Activated naive CD8-positive, alpha-beta T cell (primary cell): ENCODE data around the gene ALDH1L1.

Experiments used
- H3K27ac Mint-ChIP-seq: one replicate; pipeline ENCODE4 v1.8.0; 2021; ENCODE audit warnings: mixed read lengths
- H3K27me3 Mint-ChIP-seq: one replicate; pipeline ENCODE4 v1.8.0; 2021; ENCODE audit warnings: mixed read lengths
- H3K36me3 Mint-ChIP-seq: one replicate; pipeline ENCODE4 v1.8.0; 2021; ENCODE audit warnings: mixed read lengths
- H3K4me1 Mint-ChIP-seq: one replicate; pipeline ENCODE4 v1.8.0; 2021; ENCODE audit warnings: low read depth, mixed read lengths
- H3K4me3 Mint-ChIP-seq: one replicate; pipeline ENCODE4 v1.8.0; 2021; ENCODE audit warnings: mild to moderate bottlenecking, mixed read lengths
- H3K9me3 Mint-ChIP-seq: one replicate; pipeline ENCODE4 v1.8.0; 2021; ENCODE audit warnings: low read depth, mixed read lengths

Gene ALDH1L1

GRCh38 chr3:126180477-126181397 is at the start of gene ALDH1L1:
TSS of gene ALDH1L1 (minus strand) at chr3:126180586. CDS start at chr3:126160979, 19,607 bp downstream.
- H3K27ac Mint-ChIP-seq, result no peak within 1 kb of the TSS
- H3K4me3 Mint-ChIP-seq, result peak within 1 kb of the TSS; percentile 8
- H3K9me3 Mint-ChIP-seq, result no peaks in the 10 kb centered on the region
- H3K27me3 Mint-ChIP-seq, result peaks cover 20% of the 10 kb centered on the region
- peaks cover 9% of the 10 kb centered on the region for H3K4me1 Mint-ChIP-seq
- no peaks in the 10 kb centered on the region for H3K36me3 Mint-ChIP-seq

GRCh38 chr3:126226374-126226773 is 46.0 kb upstream of the ALDH1L1 start:
- H3K36me3 Mint-ChIP-seq, result no peaks in the 10 kb centered on the region
- H3K4me3 Mint-ChIP-seq, result no peak overlapping the region
- H3K9me3 Mint-ChIP-seq, result no peaks in the 10 kb centered on the region
- no peaks in the 10 kb centered on the region for H3K4me1 Mint-ChIP-seq
- no peak overlapping the region for H3K27ac Mint-ChIP-seq
- H3K27me3 Mint-ChIP-seq, result peaks cover 4% of the 10 kb centered on the region

GRCh38 chr3:126216416-126216815 is 36.0 kb upstream of the ALDH1L1 start:
- Mint-ChIP-seq H3K27me3 (peaks cover 40% of the 10 kb centered on the region), H3K4me3 (no peak overlapping the region), H3K9me3 (no peaks in the 10 kb centered on the region), H3K4me1 (peaks cover 8% of the 10 kb centered on the region), H3K36me3 (no peaks in the 10 kb centered on the region), H3K27ac (no peak overlapping the region)

- Mint-ChIP-seq H3K4me3 (peak overlapping the region; percentile 46), H3K27ac (no peak overlapping the region), H3K36me3 (no peaks in the 10 kb centered on the region), H3K27me3 (peaks cover 42% of the 10 kb centered on the region), H3K9me3 (no peaks in the 10 kb centered on the region), H3K4me1 (peaks cover 8% of the 10 kb centered on the region)
These were observed 33.1 kb upstream of the ALDH1L1 start for GRCh38 chr3:126213379-126214028.

DNA sequence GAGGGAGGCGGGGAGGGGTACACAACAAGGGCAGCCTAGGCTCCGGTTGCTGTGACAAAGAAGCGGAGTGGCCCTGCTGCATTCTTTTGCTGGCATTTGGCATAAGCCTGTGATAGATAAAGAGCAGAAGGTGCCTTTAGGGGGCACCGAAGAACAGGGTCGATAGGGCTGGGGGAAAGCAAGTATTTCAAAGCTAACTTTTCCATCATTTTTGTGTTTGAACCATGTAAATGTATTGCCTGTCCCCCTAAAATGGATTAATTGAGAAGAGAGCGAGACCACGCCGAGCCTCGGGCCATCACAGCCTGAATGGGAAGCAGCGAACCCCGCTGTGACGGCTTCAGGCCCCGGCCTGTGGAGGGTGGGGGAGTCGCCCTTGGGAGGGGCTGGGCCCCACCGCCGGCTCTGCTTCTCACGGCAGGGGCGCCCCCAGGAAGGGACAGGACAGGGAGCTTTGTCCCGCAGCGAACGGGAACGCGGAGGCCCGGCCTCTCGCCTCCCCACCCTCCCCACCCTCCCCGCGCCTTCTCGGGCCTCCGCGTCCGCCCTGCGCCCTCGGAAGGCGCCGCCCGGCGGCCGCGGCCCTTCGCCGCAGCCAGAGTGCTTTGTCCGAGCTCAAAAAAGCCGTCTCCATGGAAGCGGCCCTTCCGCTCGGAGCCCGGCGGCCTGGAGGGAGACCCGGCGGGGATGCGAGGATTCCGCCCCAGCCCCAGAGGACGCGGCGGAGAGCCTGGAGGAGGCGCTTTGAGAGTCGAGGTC is 32.4 kb upstream of the ALDH1L1 start:
- Mint-ChIP-seq H3K9me3 (no peaks in the 10 kb centered on the region), H3K27ac (no peak overlapping the region), H3K4me1 (peaks cover 8% of the 10 kb centered on the region), H3K27me3 (peaks cover 43% of the 10 kb centered on the region), H3K4me3 (peak overlapping the region; percentile 87), H3K36me3 (no peaks in the 10 kb centered on the region)

DNA sequence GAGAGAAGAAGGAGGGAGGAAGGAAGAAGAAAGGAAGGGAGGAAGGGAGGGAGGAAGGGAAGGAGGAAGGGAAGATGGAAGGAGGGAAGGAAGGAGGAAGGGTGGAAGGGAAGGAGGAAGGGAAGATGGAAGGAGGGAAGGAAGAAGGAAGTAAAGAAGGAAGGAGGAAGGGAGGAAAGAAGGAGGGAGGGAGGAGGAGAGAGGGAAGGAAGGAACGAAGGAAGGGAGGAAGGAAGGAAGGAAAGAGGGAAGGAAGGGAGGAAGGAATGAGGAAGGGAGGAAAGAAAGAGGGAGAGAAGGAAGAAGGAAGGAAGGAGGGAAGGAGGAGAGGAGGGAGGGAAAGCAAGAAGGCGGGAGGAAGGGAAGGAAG is 31.8 kb upstream of the ALDH1L1 start:
- no peaks in the 10 kb centered on the region for H3K9me3 Mint-ChIP-seq
- peaks cover 42% of the 10 kb centered on the region for H3K27me3 Mint-ChIP-seq
- H3K4me1 Mint-ChIP-seq, result peaks cover 8% of the 10 kb centered on the region
- no peak overlapping the region for H3K27ac Mint-ChIP-seq
- H3K36me3 Mint-ChIP-seq, result no peaks in the 10 kb centered on the region
- H3K4me3 Mint-ChIP-seq, result no peak overlapping the region

DNA sequence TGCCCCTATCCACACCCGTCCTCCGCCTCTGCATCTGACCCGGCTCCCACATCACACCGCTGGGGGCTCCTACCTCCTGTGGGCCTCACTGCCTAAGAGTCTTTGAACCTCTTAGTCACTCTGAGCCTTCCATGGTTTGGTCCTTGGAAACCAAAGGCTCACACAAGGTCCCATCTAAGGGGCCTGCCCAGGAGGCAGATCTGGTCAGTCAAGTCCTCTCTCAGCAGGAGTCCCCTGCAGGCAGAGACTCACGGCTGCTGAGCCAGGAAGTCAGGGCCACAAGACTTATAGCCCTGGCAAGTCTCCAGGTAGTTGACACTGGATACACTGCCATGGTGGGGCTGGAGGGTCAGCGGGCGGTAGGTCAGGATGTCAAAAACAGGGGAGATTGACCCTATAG is 31.2 kb upstream of the ALDH1L1 start:
- Mint-ChIP-seq H3K9me3 (no peaks in the 10 kb centered on the region), H3K27me3 (peaks cover 38% of the 10 kb centered on the region), H3K4me3 (peak overlapping the region; percentile 70), H3K36me3 (no peaks in the 10 kb centered on the region), H3K27ac (no peak overlapping the region), H3K4me1 (peaks cover 8% of the 10 kb centered on the region)

GRCh38 chr3:126210606-126211005 is 30.2 kb upstream of the ALDH1L1 start:
- Mint-ChIP-seq H3K4me1 (peaks cover 8% of the 10 kb centered on the region), H3K4me3 (no peak overlapping the region), H3K9me3 (no peaks in the 10 kb centered on the region), H3K27ac (no peak overlapping the region), H3K36me3 (no peaks in the 10 kb centered on the region), H3K27me3 (peaks cover 32% of the 10 kb centered on the region)

GRCh38 chr3:126209741-126210140 is 29.4 kb upstream of the ALDH1L1 start:
- Mint-ChIP-seq H3K9me3 (no peaks in the 10 kb centered on the region), H3K27me3 (peaks cover 29% of the 10 kb centered on the region), H3K27ac (no peak overlapping the region), H3K4me3 (no peak overlapping the region), H3K36me3 (no peaks in the 10 kb centered on the region), H3K4me1 (peaks cover 8% of the 10 kb centered on the region)

GRCh38 chr3:126208606-126209256 is 28.3 kb upstream of the ALDH1L1 start:
- Mint-ChIP-seq H3K27ac (no peak overlapping the region), H3K9me3 (no peaks in the 10 kb centered on the region), H3K4me3 (no peak overlapping the region), H3K36me3 (no peaks in the 10 kb centered on the region), H3K4me1 (peaks cover 7% of the 10 kb centered on the region), H3K27me3 (peaks cover 25% of the 10 kb centered on the region)

DNA sequence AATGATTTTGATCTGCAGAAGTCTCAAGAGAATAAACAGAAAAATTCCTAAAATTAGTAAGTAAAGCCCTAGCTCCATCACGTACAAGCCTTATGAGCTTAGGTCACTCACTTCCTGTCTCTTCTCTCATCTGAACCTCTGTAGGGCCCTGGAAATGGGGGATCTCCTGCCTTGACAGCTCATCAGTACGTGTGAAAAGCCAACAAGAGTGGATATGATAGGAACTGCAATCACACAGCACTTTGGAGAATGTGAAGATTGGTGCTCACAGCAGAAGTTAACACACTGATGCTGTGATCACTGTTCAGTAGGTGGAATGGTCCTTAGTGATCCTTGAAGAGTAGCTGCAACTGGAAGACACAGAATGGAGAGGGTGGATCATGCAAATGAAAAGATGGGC is 27.8 kb upstream of the ALDH1L1 start:
- H3K4me3 Mint-ChIP-seq, result no peak overlapping the region
- H3K27ac Mint-ChIP-seq, result no peak overlapping the region
- peaks cover 22% of the 10 kb centered on the region for H3K27me3 Mint-ChIP-seq
- H3K4me1 Mint-ChIP-seq, result peaks cover 5% of the 10 kb centered on the region
- H3K9me3 Mint-ChIP-seq, result no peaks in the 10 kb centered on the region
- H3K36me3 Mint-ChIP-seq, result no peaks in the 10 kb centered on the region

DNA sequence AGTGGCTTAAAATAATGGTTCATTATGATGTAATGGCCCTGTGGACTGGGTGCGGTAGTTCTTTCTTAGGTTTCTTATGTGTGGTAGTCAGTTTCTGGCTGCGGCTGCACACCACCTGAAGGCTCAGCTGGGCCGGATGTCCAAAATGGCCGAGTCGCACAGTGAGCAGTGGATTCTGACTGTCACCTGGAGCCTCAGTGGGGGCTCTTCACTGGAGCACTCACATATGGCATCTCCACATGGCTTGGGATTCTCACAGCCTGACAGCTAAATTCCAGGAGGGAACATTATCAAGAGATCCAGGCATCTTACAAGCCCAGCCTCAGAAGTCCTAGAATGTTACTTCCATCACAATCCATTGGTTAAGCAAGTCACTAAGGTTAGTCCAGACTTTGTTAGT is 26.8 kb upstream of the ALDH1L1 start:
- peaks cover 20% of the 10 kb centered on the region for H3K27me3 Mint-ChIP-seq
- peaks cover 1% of the 10 kb centered on the region for H3K4me1 Mint-ChIP-seq
- no peaks in the 10 kb centered on the region for H3K36me3 Mint-ChIP-seq
- H3K9me3 Mint-ChIP-seq, result no peaks in the 10 kb centered on the region
- H3K4me3 Mint-ChIP-seq, result no peak overlapping the region
- no peak overlapping the region for H3K27ac Mint-ChIP-seq

GRCh38 chr3:126205717-126206655 is 25.6 kb upstream of the ALDH1L1 start:
- H3K4me1 Mint-ChIP-seq, result no peaks in the 10 kb centered on the region
- no peak overlapping the region for H3K27ac Mint-ChIP-seq
- no peaks in the 10 kb centered on the region for H3K9me3 Mint-ChIP-seq
- peaks cover 12% of the 10 kb centered on the region for H3K27me3 Mint-ChIP-seq
- H3K36me3 Mint-ChIP-seq, result no peaks in the 10 kb centered on the region
- H3K4me3 Mint-ChIP-seq, result no peak overlapping the region

GRCh38 chr3:126202680-126203079 is 22.3 kb upstream of the ALDH1L1 start:
- Mint-ChIP-seq H3K27ac (no peak overlapping the region), H3K4me1 (peaks cover 2% of the 10 kb centered on the region), H3K4me3 (no peak overlapping the region), H3K9me3 (no peaks in the 10 kb centered on the region), H3K27me3 (peaks cover 4% of the 10 kb centered on the region), H3K36me3 (no peaks in the 10 kb centered on the region)
